AG04449 (cell line): Measurements from ENCODE around the gene SND1.

ENCODE experiments used
- CTCF ChIA-PET: fragments of 350-600 bp; formaldehyde crosslinking; extraction: SDS; loops from one replicate; lab custom pipeline; 2021; ENCODE audit warnings: antibody characterized with exemption; lab: Yijun Ruan, JAX
- POLR2A ChIA-PET: fragments of 400-600, 350-600 bp; formaldehyde crosslinking; extraction: SDS; loops from one replicate; lab custom pipeline; 2020; ENCODE audit warnings: antibody characterized with exemption, inconsistent platforms; lab: Yijun Ruan, JAX
- DNase-seq: peaks from one replicate; pipeline ENCODE4 v3.0.0-alpha.2; 2010; ENCODE audit warnings: low read depth, low spot score
- H3K4me3 ChIP-seq: 2 replicates; pipeline ENCODE4 v1.5.1; 2011; ENCODE audit warnings: low read depth, mild to moderate bottlenecking, control low read depth, low read length
- CTCF ChIP-seq: IDR thresholded peaks from one replicate; pipeline ENCODE4 v1.5.1; 2011; ENCODE audit warnings: mild to moderate bottlenecking, moderate library complexity, low read length, control low read depth, inconsistent platforms; ENCODE audit not compliant: insufficient read depth; ENCODE audit errors: missing control alignments

The SND1 gene

GRCh38 chr7:128110641-128111364 is 458.8 kb downstream of the SND1 start:
- CTCF ChIA-PET: interaction anchor here (1.0 to 1.6 kb wide), 3 partner anchors 19 to 97 kb away, joined by 3 to 6 read pairs (median 3); no protein-coding TSS in a partner anchor
- no peak for TF ChIP-seq CTCF

GRCh38 chr7:128112018-128112780 is 460.2 kb downstream of the SND1 start:
- ChIA-PET POLR2A (no interaction called here), CTCF (interaction anchor here (1.1 to 2.1 kb wide), 3 partner anchors 23 to 404 kb away, joined by 3 to 6 read pairs (median 6); no protein-coding TSS in a partner anchor)
- DNase-seq: no peak
- no peak overlapping the region for H3K4me3 ChIP-seq
- TF ChIP-seq CTCF: no peak

More at GRCh38 chr7:128110641-128111364, 458.8 kb downstream of the SND1 start:
- no peak for DNase-seq
- POLR2A ChIA-PET: no interaction called here
- no peak overlapping the region for H3K4me3 ChIP-seq

- no peak overlapping the region for H3K4me3 ChIP-seq
- POLR2A ChIA-PET: no interaction called here
- CTCF ChIA-PET: interaction anchor here (1.1 to 2.1 kb wide), 2 partner anchors 23 to 404 kb away, joined by 3 to 6 read pairs; no protein-coding TSS in a partner anchor
- no peak for DNase-seq
- no peak for TF ChIP-seq CTCF
Observed at GRCh38 chr7:128112781-128113221, 460.8 kb downstream of the SND1 start.

GRCh38 chr7:128113839-128114238 is 461.8 kb downstream of the SND1 start:
- no peak for TF ChIP-seq CTCF
- H3K4me3 ChIP-seq: no peak overlapping the region
- DNase-seq: no peak
- CTCF ChIA-PET: interaction anchor here (2.1 kb wide), 1 partner anchor 22 kb away, joined by 6 read pairs; no protein-coding TSS in a partner anchor
- POLR2A ChIA-PET: no interaction called here

GRCh38 chr7:128114806-128115205 is 462.8 kb downstream of the SND1 start:
- CTCF ChIA-PET: interaction anchor here (0.6 to 2.2 kb wide), 2 partner anchors 9 to 20 kb away, joined by 3 to 11 read pairs; no protein-coding TSS in a partner anchor
- TF ChIP-seq CTCF: no peak
- no peak overlapping the region for H3K4me3 ChIP-seq
- POLR2A ChIA-PET: interaction anchor here (0.5 to 1.2 kb wide), 2 partner anchors 21 to 407 kb away, joined by 3 read pairs; no protein-coding TSS in a partner anchor
- DNase-seq: no peak
